ENCODE data around the gene ADAMTS17.

The ADAMTS17 gene

DNA sequence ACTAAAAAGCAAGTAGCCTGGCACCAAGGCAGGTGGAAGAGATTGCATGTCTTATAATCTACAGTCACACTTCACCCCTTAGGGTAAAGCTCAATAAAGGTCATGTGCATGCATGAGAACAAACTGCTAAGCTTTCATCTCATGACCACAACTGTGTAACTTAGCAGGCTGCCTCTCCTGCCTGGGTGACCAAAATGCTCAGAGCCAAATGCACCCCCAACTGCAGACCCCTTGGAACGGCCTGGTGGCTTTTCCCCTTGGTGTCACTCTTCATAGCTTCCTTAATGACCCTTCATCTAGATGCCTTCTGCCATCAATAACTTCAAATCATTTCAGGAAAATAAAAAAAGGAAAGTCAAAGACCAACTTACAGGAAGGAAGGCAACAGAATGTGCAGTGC, 88.1 kb downstream of the ADAMTS17 start:
- H3K36me3 ChIP-seq (ENCODE audit: insufficient read depth, low read length): no peaks in the 10 kb centered on the region
- no peaks in the 10 kb centered on the region for H3K9me3 ChIP-seq (replicated peaks; ENCODE audit: low read length)
- H3K27me3 ChIP-seq (ENCODE audit: control insufficient read depth, insufficient read depth, low read length): no peaks in the 10 kb centered on the region
- H3K9ac ChIP-seq (ENCODE audit: low read depth, low read length): no peak overlapping the region
- H3K4me2 ChIP-seq (ENCODE audit: low read length): no peak overlapping the region
- no peaks in the 10 kb centered on the region for H3K4me1 ChIP-seq (ENCODE audit: control insufficient read depth, insufficient read depth, low read length)
- H3K4me3 ChIP-seq (ENCODE audit: low read length): no peak overlapping the region

DNA sequence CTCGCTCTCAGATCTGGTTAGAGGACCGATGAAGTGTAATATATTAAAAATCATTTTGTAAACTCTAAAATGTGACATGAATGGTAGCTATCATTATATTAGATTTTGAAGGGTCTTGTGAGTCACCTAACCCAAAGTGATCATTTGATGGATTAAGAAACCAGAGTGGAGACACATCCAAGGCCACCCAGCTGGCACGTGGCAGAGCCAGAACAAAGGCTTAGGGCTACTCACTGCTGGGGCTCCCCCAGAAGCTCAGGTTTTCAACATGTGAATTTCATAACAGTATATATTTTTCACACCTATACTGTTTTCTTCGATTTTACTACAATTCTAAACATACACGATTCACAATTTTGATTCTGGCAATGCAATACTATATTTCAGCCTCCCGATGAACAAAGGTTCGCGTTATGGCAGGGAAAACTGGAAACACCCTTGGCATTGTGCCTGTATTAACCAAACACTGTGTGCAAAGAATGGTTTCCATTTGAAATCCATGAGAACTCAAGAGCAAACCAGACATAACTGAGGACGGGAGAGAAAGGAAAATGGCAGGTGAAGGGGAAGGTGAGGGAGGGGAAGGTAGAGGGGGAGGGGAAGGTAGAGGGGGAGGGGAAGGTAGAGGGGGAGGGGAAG, 88.9 kb downstream of the ADAMTS17 start:
- no peaks in the 10 kb centered on the region for H3K9me3 ChIP-seq (replicated peaks; ENCODE audit: low read length)
- H3K27me3 ChIP-seq (ENCODE audit: control insufficient read depth, insufficient read depth, low read length): no peaks in the 10 kb centered on the region
- H3K4me2 ChIP-seq (ENCODE audit: low read length): no peak overlapping the region
- no peak overlapping the region for H3K4me3 ChIP-seq (ENCODE audit: low read length)
- no peaks in the 10 kb centered on the region for H3K36me3 ChIP-seq (ENCODE audit: insufficient read depth, low read length)
- no peaks in the 10 kb centered on the region for H3K4me1 ChIP-seq (ENCODE audit: control insufficient read depth, insufficient read depth, low read length)
- H3K9ac ChIP-seq (ENCODE audit: low read depth, low read length): no peak overlapping the region

DNA sequence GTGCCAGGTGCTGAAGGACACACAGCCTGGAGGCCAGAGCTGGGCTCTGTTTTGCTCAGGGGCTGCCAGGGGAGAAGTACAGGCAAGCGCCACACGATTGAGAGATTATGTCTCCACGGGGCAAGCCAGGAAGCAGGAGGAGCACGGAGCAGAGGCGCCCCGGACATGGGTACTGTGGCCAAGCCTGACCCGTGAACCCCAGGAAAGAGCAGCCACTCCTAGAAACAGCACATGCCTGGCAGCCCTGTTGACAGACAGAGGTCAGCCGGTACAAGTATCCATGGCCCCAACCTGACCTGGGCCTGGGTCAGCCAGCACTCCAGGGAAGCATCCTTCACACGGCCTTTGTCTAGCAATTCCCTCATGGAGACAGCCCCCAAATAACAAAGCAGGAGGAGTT, 89.4 kb downstream of the ADAMTS17 start:
- no peaks in the 10 kb centered on the region for H3K9me3 ChIP-seq (replicated peaks; ENCODE audit: low read length)
- H3K4me1 ChIP-seq (ENCODE audit: control insufficient read depth, insufficient read depth, low read length): no peaks in the 10 kb centered on the region
- H3K9ac ChIP-seq (ENCODE audit: low read depth, low read length): no peak overlapping the region

DNA sequence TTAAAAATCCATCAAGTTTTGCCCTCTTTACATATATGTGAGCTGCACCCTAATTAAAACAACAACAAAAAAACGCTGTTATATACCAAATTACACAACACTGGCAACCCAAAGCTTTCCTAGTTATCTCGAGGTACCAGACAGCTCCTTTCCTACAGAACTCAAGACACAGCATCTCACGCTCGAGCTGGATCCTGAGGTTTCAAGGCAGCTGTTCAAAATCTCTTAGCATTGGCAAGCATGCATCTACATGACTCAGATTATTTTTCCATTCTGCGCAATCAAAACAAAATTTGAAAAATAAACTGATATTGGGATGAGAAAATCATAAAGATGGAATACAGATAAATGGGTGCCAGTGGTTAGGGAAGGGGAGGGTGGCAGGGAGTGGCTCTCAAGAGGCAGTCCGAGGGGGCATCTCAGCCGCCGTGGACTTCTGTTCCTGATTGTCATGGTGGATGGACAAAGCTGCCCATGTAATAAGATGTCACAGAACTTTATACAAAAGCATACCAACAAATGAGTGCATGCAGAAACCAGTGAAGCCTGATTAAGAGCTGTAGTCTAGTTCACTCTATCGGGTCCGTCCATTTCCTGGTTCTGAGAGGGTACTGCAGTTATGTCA, 91.5 kb downstream of the ADAMTS17 start:
- no peaks in the 10 kb centered on the region for H3K27me3 ChIP-seq (ENCODE audit: control insufficient read depth, insufficient read depth, low read length)
- no peak overlapping the region for H3K9ac ChIP-seq (ENCODE audit: low read depth, low read length)
- H3K4me3 ChIP-seq (ENCODE audit: low read length): no peak overlapping the region
- no peak overlapping the region for H3K4me2 ChIP-seq (ENCODE audit: low read length)
- no peaks in the 10 kb centered on the region for H3K36me3 ChIP-seq (ENCODE audit: insufficient read depth, low read length)
- H3K9me3 ChIP-seq (replicated peaks; ENCODE audit: low read length): no peaks in the 10 kb centered on the region
- H3K4me1 ChIP-seq (ENCODE audit: control insufficient read depth, insufficient read depth, low read length): no peaks in the 10 kb centered on the region

More for the DNA sequence above, 89.4 kb downstream of the ADAMTS17 start:
- H3K4me3 ChIP-seq (ENCODE audit: low read length): no peak overlapping the region
- no peaks in the 10 kb centered on the region for H3K27me3 ChIP-seq (ENCODE audit: control insufficient read depth, insufficient read depth, low read length)
- H3K4me2 ChIP-seq (ENCODE audit: low read length): no peak overlapping the region
- no peaks in the 10 kb centered on the region for H3K36me3 ChIP-seq (ENCODE audit: insufficient read depth, low read length)

DNA sequence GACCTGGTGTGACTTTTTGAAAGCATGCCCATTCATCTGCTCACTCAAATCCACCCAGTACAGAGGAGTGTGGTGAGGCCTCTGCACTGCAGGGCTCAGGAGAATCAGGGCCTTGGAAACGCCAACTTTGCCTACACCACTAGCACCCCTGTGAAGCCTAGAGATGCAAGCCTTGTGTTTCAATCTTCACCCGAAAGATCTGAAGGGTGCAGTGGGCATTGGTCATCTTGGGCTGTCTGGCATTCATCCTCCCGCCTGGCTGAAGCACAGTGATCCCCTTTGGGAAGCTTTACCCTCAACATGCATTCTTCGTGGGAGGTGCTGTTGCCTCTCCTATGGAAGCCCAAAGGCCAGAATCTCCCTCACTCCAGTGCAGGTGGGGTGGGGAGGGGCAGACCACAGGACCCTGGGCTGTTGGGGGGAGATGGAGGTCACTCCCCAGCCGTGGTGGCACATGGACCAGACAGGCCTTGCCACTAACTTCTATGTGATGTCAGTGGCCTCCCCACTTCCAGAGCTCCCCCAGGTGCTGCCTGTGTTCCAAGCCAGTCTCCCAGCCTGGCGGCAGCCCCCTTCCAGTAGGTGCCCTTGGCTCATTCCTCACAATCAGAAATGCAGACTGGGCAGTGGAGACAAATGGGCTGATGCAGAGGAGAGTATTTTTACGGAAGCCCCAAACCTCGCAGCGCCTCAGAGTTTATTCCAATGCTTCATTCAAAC, 92.5 kb downstream of the ADAMTS17 start:
- no peaks in the 10 kb centered on the region for H3K36me3 ChIP-seq (ENCODE audit: insufficient read depth, low read length)
- no peaks in the 10 kb centered on the region for H3K4me1 ChIP-seq (ENCODE audit: control insufficient read depth, insufficient read depth, low read length)

DNA sequence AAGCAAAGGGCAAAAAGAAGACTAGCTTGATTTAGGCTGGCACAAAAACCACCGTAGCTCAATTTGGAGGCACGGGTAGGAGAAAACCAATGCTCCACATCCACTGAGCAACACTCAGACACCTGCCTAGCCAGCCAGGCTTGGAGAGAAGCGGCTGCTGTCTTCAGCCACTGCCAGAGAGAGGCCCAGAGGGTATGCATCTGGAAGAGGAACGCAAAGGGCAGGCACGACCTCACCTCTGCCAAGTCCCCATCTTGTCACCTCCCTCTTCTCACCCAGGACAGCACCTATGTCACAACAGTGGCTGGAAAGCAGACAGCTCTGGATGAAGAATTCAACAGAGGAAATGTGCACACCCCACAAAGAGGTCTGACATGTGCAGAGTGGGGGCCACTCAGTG, 93.5 kb downstream of the ADAMTS17 start:
- Histone ChIP-seq H3K27me3 (ENCODE audit: control insufficient read depth, insufficient read depth, low read length) (no peaks in the 10 kb centered on the region), H3K9ac (ENCODE audit: low read depth, low read length) (no peak overlapping the region), H3K36me3 (ENCODE audit: insufficient read depth, low read length) (no peaks in the 10 kb centered on the region), H3K9me3 (replicated peaks; ENCODE audit: low read length) (no peaks in the 10 kb centered on the region), H3K4me3 (ENCODE audit: low read length) (no peak overlapping the region), H3K4me1 (ENCODE audit: control insufficient read depth, insufficient read depth, low read length) (no peaks in the 10 kb centered on the region), H3K4me2 (ENCODE audit: low read length) (no peak overlapping the region)

More for the DNA sequence above, 92.5 kb downstream of the ADAMTS17 start:
- H3K27me3 ChIP-seq (ENCODE audit: control insufficient read depth, insufficient read depth, low read length): no peaks in the 10 kb centered on the region
- no peak overlapping the region for H3K4me3 ChIP-seq (ENCODE audit: low read length)
- H3K4me2 ChIP-seq (ENCODE audit: low read length): no peak overlapping the region
- H3K9me3 ChIP-seq (replicated peaks; ENCODE audit: low read length): no peaks in the 10 kb centered on the region
- H3K9ac ChIP-seq (ENCODE audit: low read depth, low read length): no peak overlapping the region

DNA sequence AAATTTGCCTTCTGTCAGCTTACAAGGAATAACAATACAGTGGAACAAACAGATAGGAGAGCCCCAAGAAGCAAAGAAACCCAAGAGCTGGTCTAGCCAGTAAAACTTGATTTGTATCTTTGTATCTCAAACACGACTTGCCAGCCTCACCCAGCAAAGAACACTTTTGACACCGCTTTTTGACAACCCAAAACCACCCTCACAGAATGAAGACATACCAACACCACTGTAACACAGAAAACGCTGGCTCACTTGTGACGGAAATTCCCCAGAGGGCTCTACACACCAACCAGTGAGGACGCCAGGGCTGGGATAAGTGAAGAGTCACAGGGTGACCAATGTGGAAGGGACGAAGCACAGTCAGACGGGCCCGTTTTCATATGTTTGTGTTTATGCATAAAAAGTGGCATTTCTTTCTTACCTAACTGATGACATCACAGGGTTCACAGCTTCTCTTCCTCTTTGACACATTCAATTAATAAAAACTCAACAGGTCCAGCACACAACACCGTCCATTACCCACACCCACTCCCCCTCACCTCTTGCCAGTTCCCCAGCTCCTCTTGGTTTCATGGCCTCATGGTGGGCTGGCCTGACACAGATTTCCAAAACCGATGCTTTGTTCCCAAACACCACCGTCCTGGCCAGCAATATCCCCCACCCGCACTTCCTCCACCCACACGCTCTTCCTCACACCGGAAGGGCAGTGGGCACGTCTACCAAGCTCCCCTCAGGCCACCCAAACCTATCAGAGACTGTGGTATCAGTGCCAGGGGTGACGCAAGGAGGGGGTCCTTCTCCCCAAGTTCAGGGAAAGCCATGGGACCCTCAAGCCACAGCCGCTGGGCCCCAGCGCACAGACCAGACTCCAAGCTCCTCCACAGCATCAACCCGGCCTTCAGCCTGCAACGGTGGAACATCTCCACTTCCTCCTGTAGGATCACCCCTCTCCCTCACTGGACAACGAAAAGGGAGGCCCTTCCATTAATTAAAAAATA, 94.2 kb downstream of the ADAMTS17 start:
- no peaks in the 10 kb centered on the region for H3K36me3 ChIP-seq (ENCODE audit: insufficient read depth, low read length)
- H3K4me3 ChIP-seq (ENCODE audit: low read length): no peak overlapping the region
- H3K9ac ChIP-seq (ENCODE audit: low read depth, low read length): no peak overlapping the region
- H3K4me1 ChIP-seq (ENCODE audit: control insufficient read depth, insufficient read depth, low read length): no peaks in the 10 kb centered on the region
- no peaks in the 10 kb centered on the region for H3K9me3 ChIP-seq (replicated peaks; ENCODE audit: low read length)
- no peak overlapping the region for H3K4me2 ChIP-seq (ENCODE audit: low read length)
- no peaks in the 10 kb centered on the region for H3K27me3 ChIP-seq (ENCODE audit: control insufficient read depth, insufficient read depth, low read length)

DNA sequence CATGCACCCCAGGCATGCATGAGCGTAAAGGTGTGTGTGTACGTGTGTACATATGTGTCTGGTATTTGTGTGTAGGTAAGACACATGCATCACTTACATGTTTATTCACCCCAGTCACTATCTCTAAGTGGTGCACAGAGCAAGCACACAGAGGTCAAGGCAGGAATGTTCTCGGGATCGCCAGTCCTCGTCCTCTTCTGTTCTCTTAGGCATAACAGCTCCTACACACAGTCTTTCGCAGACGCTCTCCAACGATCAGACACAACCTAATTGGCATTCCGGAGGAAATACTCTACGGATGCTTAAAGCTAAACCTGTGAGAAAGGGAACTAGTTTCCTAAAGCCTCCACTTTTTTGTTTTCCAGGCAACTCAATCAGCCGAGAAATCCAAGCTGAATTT, 95.9 kb downstream of the ADAMTS17 start:
- Histone ChIP-seq H3K9ac (ENCODE audit: low read depth, low read length) (no peak overlapping the region), H3K27me3 (ENCODE audit: control insufficient read depth, insufficient read depth, low read length) (no peaks in the 10 kb centered on the region), H3K4me1 (ENCODE audit: control insufficient read depth, insufficient read depth, low read length) (peaks cover 4% of the 10 kb centered on the region), H3K9me3 (replicated peaks; ENCODE audit: low read length) (no peaks in the 10 kb centered on the region), H3K36me3 (ENCODE audit: insufficient read depth, low read length) (no peaks in the 10 kb centered on the region), H3K4me3 (ENCODE audit: low read length) (no peak overlapping the region), H3K4me2 (ENCODE audit: low read length) (no peak overlapping the region)

DNA sequence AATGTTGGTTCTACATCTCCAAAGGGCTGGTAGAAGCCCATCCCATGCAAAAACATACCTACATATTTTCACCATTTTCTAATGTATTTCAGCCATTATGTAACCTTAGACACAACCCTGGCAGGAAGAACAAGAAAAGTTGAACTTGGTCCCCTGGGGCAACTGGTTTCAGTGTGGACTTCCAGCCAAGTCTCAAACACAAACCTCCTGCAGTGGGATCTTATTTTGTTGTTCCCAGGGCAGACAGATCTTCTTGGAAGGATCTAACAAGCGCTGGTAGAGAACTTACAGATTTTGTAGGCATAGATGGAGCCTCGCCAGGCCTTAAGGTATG, 96.3 kb downstream of the ADAMTS17 start:
- no peak overlapping the region for H3K4me3 ChIP-seq (ENCODE audit: low read length)
- peaks cover 4% of the 10 kb centered on the region for H3K4me1 ChIP-seq (ENCODE audit: control insufficient read depth, insufficient read depth, low read length)
- no peaks in the 10 kb centered on the region for H3K27me3 ChIP-seq (ENCODE audit: control insufficient read depth, insufficient read depth, low read length)
- no peaks in the 10 kb centered on the region for H3K36me3 ChIP-seq (ENCODE audit: insufficient read depth, low read length)
- H3K9me3 ChIP-seq (replicated peaks; ENCODE audit: low read length): no peaks in the 10 kb centered on the region
- no peak overlapping the region for H3K9ac ChIP-seq (ENCODE audit: low read depth, low read length)
- H3K4me2 ChIP-seq (ENCODE audit: low read length): no peak overlapping the region

DNA sequence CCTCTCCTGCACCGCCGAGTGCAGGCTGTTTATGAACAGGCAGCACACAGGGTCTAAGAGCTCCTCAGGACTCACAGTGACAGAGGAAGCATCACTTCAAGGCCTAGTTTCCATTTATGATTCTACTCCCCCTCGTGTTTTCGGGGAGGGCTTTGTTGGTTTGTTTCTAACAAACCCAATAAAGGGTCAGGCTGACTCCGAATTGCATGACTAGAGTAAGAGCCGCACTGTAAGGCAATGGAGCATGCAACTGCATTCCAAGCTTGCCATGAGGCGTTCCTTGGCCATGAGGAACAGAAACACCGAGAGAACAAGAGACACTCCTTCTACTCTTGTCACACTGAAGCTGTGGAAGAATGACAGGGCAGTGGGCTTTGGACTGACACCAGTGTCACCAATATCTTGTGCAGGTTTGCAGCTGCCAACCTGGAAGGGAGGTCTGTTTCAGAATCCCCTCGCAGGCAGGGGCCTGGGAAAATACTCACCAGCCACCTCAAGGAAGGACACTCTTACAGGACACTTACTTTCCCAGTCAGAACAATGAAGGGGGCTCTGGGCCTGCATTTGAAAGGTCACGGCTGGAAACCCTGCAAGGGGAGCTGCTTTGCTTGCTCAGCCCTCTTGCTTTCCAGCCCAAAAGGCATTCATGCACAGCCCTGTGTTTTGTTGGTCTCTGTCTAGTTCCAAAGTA, 96.8 kb downstream of the ADAMTS17 start:
- Histone ChIP-seq H3K4me1 (ENCODE audit: control insufficient read depth, insufficient read depth, low read length) (peaks cover 4% of the 10 kb centered on the region), H3K4me3 (ENCODE audit: low read length) (no peak overlapping the region), H3K9ac (ENCODE audit: low read depth, low read length) (no peak overlapping the region), H3K4me2 (ENCODE audit: low read length) (no peak overlapping the region), H3K27me3 (ENCODE audit: control insufficient read depth, insufficient read depth, low read length) (no peaks in the 10 kb centered on the region), H3K36me3 (ENCODE audit: insufficient read depth, low read length) (no peaks in the 10 kb centered on the region), H3K9me3 (replicated peaks; ENCODE audit: low read length) (no peaks in the 10 kb centered on the region)

DNA sequence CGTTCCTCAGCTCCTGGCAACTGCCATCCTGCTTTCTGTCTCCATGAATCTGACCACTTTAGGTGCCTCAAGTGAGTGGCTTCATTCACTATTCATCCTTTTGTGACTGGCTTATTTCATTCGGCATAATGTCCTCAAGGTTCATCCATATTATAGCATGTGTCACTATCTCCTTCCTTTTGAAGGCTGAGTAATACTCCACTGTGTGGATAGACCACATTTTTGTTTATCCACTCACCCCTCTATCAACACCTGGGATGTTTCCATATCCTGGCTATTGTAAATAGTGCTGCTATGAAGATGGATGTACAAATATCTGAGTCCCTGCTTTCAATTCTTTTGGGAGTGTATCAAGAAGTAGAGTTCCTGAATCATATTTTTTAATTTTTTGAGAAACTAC, 98.8 kb downstream of the ADAMTS17 start:
- Histone ChIP-seq H3K4me1 (ENCODE audit: control insufficient read depth, insufficient read depth, low read length) (peaks cover 4% of the 10 kb centered on the region), H3K27me3 (ENCODE audit: control insufficient read depth, insufficient read depth, low read length) (no peaks in the 10 kb centered on the region), H3K4me2 (ENCODE audit: low read length) (no peak overlapping the region), H3K4me3 (ENCODE audit: low read length) (no peak overlapping the region), H3K9me3 (replicated peaks; ENCODE audit: low read length) (no peaks in the 10 kb centered on the region), H3K36me3 (ENCODE audit: insufficient read depth, low read length) (no peaks in the 10 kb centered on the region), H3K9ac (ENCODE audit: low read depth, low read length) (no peak overlapping the region)

Data from skeletal muscle satellite cell (primary cell).